DND-41 (cell line): ENCODE results near the gene PIK3R4.

Experiments
- ATAC-seq: fragments of 200-7000 bp; cut with Tn5 transposase; 3 replicates; pipeline ENCODE4 v1.9.1; 2021; ENCODE audit warnings: low read depth; ENCODE audit not compliant: insufficient read depth
- DNase-seq: peaks from one replicate; pipeline ENCODE4 v3.0.0-alpha.2; 2020
- H2AFZ ChIP-seq: 2 replicates; pipeline ENCODE4 v1.6.0; 2012; ENCODE audit warnings: low read depth, low read length
- H3K27ac ChIP-seq: 2 replicates; pipeline ENCODE4 v1.5.1; 2012; ENCODE audit warnings: low read length, inconsistent platforms
- H3K27me3 ChIP-seq: fragments of 200-600 bp; sonication (generic); 2 replicates; pipeline ENCODE4 v1.6.0; 2012; ENCODE audit warnings: low read length, mild to moderate bottlenecking, inconsistent platforms; ENCODE audit not compliant: insufficient read depth, poor library complexity
- H3K36me3 ChIP-seq: 2 replicates; pipeline ENCODE4 v1.5.1; 2012; ENCODE audit warnings: low read length, inconsistent platforms; ENCODE audit not compliant: insufficient read depth
- H3K4me1 ChIP-seq: 2 replicates; pipeline ENCODE4 v1.5.1; 2012; ENCODE audit warnings: mild to moderate bottlenecking, low read length; ENCODE audit not compliant: insufficient read depth
- H3K4me2 ChIP-seq: 2 replicates; pipeline ENCODE4 v1.6.0; 2012; ENCODE audit warnings: mild to moderate bottlenecking, moderate library complexity, low read length, inconsistent platforms; ENCODE audit not compliant: insufficient read depth
- H3K4me3 ChIP-seq, 2 experiments: fragments of 200-600 bp in 1 of 2; shearing (Covaris generic) in 1 of 2; 2 replicates each; pipeline ENCODE4 v1.5.1; 2012 to 2016; ENCODE audit warnings: inconsistent platforms in 2 of 2, low read length in 2 of 2, mild to moderate bottlenecking in 2 of 2, low read depth in 1 of 2, moderate library complexity in 1 of 2
- H3K79me2 ChIP-seq: 2 replicates; pipeline ENCODE4 v1.6.0; 2012; ENCODE audit warnings: low read length, inconsistent platforms; ENCODE audit not compliant: insufficient read depth
- H3K9ac ChIP-seq: 2 replicates; pipeline ENCODE4 v1.6.0; 2012; ENCODE audit warnings: low read depth, mild to moderate bottlenecking, inconsistent platforms, low read length, moderate library complexity
- H3K9me3 ChIP-seq: 2 replicates; pipeline ENCODE4 v1.5.1; 2012; ENCODE audit warnings: low read length, moderate library complexity, mild to moderate bottlenecking, inconsistent platforms; ENCODE audit not compliant: insufficient read depth, severe bottlenecking
- H4K20me1 ChIP-seq: 2 replicates; pipeline ENCODE4 v1.6.0; 2012; ENCODE audit warnings: low read length; ENCODE audit not compliant: insufficient read depth
- CTCF ChIP-seq: IDR thresholded peaks from 2 replicates; pipeline ENCODE4 v1.5.1; 2012; ENCODE audit warnings: borderline replicate concordance, low read length, moderate library complexity, mild to moderate bottlenecking; ENCODE audit not compliant: poor library complexity, severe bottlenecking; ENCODE audit errors: extremely low read depth
- EZH2 ChIP-seq: IDR thresholded peaks from 3 replicates; pipeline ENCODE4 v1.6.1; 2012; ENCODE audit warnings: borderline replicate concordance, low read depth, mild to moderate bottlenecking, moderate library complexity, low read length, inconsistent platforms; ENCODE audit not compliant: severe bottlenecking

Gene PIK3R4

GRCh38 chr3:130709671-130710070 lies 37.0 kb downstream of the PIK3R4 start:
- H2AFZ ChIP-seq: no peak overlapping the region
- no peak for TF ChIP-seq EZH2
- no peak for TF ChIP-seq CTCF
- H3K36me3 ChIP-seq: peaks cover 38% of the 10 kb centered on the region; the same call in 1 of the 2 replicates
- H3K9me3 ChIP-seq: no peaks in the 10 kb centered on the region
- no peaks in the 10 kb centered on the region for H4K20me1 ChIP-seq
- no peaks in the 10 kb centered on the region for H3K79me2 ChIP-seq
- ATAC-seq (no peak), DNase-seq (no peak)
- H3K27ac ChIP-seq: no peak overlapping the region
- H3K9ac ChIP-seq: no peak overlapping the region
- no peaks in the 10 kb centered on the region for H3K4me1 ChIP-seq
- H3K4me3 ChIP-seq: no peak overlapping the region
- no peak overlapping the region for H3K4me2 ChIP-seq
- no peaks in the 10 kb centered on the region for H3K27me3 ChIP-seq

- Histone ChIP-seq H3K27ac (no peak overlapping the region), H3K4me1 (no peaks in the 10 kb centered on the region), H4K20me1 (no peaks in the 10 kb centered on the region), H3K79me2 (no peaks in the 10 kb centered on the region), H2AFZ (no peak overlapping the region), H3K9me3 (no peaks in the 10 kb centered on the region), H3K27me3 (no peaks in the 10 kb centered on the region), H3K9ac (no peak overlapping the region), H3K4me3 (no peak overlapping the region), H3K36me3 (peaks cover 36% of the 10 kb centered on the region), H3K4me2 (no peak overlapping the region)
- ATAC-seq (no peak), DNase-seq (no peak)
- TF ChIP-seq EZH2: no peak
- no peak for TF ChIP-seq CTCF
These were observed 38.6 kb downstream of the PIK3R4 start for GRCh38 chr3:130707902-130708601.

GRCh38 chr3:130705501-130705900 lies 41.1 kb downstream of the PIK3R4 start:
- no peak overlapping the region for H3K4me3 ChIP-seq
- no peaks in the 10 kb centered on the region for H4K20me1 ChIP-seq
- H3K79me2 ChIP-seq: no peaks in the 10 kb centered on the region
- no peaks in the 10 kb centered on the region for H3K9me3 ChIP-seq
- ATAC-seq (no peak), DNase-seq (no peak)
- no peak overlapping the region for H3K9ac ChIP-seq
- H3K27me3 ChIP-seq: no peaks in the 10 kb centered on the region
- no peak overlapping the region for H3K27ac ChIP-seq
- TF ChIP-seq EZH2 (no peak), CTCF (no peak)
- H3K4me1 ChIP-seq: no peaks in the 10 kb centered on the region
- H2AFZ ChIP-seq: no peak overlapping the region
- peaks cover 54% of the 10 kb centered on the region for H3K36me3 ChIP-seq
- no peak overlapping the region for H3K4me2 ChIP-seq
